GM18858 (cell line): ENCODE data around the gene GPC2.
"Not testable (repeated sequence)": the region's sequence is repeated elsewhere in the genome, so short reads cannot be mapped to it uniquely, and the experiment has no call there.

Source experiments
- ATAC-seq: cut with Tn5 transposase; IDR thresholded peaks from one replicate; pipeline ENCODE4 v1.9.1; 2021; ENCODE audit not compliant: unreplicated experiment

The GPC2 gene

DNA sequence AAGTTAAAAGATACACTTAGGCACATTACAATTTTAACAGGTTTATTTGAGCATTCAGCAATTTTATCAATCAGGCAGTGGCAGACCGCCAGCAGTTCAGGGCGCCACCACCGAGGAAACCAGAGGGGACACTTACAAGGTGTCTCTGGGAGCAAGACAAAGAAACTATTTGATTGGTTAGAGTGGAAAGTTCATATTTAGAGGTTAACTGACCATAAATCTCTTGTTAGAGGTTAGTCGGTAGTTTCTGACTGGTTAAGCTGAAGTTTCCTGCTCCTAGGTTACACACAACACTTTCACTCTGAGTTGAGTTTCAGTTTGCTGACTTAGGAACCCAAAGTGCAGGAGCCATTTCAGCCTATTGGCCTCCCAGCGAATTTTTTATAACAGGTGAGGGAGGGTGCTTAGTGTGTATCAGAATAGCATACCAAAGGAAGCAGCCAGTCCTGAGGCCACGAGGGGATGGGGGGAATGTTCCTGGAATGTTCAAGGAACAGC is 31.8 kb upstream of the GPC2 start:
- ATAC-seq: no peak

DNA sequence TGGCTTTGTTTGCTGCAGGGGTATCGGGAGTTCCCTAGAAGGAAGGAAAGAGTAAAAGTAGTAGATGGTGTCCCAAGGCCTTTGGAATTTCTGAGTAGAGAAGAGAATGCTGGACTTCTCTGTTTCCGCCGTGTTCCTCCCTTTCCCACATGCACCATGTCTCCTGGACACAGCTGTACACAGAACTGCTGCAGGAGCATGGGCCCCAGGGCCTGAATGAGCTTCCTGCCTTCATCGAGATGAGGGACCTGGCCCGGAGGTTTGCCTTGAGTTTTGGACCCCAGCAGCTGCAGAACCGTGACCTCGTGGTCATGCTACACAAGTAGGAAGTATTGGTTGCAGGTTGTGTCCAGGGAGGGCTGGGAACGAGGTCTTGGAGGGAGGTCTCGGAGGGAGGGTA is 27.3 kb upstream of the GPC2 start:
- ATAC-seq: no peak

DNA sequence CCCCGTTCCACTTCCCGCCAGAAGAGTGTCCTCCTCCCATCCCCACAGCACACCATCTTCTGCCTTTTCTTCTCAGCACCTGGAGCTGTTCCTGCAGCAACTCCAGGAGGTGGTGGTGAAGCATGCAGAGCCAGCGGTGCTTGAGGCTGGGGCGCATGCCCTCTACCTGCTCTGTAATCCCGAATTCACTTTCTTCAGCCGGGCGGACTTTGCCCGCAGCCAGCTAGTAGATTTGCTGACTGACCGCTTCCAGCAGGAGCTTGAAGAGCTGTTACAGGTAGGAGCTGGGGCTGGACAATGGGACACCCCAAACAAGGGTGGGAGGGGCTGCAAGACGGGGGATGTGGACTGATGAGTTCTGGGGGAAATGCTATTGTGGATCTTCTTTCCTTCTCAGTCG is 23.5 kb upstream of the GPC2 start:
- no peak for ATAC-seq

DNA sequence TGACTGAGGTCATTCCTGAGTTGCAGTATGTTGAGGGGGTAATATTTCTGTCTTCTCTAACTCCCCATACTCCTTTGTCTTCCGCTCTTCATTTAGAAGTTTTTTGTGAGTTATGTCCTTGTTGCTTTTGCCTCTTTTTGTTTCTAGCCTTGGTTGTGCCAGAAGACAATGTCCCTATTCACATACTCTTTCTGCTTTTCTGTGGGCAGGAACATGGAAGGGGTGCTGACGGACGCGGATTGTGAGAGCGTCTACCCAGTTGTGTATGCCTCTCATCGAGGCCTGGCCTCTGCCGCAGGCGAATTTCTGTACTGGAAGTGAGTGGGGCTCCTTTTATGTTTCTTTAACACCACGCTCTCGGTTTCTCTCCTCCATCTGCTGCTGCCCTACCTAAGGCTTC is 21.1 kb upstream of the GPC2 start:
- no peak for ATAC-seq

DNA sequence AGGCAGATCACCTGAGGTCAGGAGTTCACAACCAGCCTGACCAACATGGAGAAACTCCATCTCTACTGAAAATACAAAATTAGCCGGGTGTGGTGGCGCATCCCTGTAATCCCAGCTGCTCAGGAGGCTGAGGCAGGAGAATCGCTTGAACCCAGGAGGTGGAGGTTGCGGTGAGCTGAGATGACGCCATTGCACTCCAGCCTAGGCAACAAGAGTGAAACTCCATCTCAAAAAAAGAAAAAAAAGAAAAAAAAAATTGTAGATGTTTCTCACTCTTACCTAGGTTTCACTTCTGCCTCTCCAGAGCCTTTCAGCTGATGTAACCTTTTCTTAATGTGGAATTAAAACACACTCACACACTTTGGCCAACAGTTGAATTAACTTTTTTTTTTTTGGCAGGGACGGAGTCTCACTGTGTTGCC is 18.7 kb upstream of the GPC2 start:
- not testable (repeated sequence) for ATAC-seq

DNA sequence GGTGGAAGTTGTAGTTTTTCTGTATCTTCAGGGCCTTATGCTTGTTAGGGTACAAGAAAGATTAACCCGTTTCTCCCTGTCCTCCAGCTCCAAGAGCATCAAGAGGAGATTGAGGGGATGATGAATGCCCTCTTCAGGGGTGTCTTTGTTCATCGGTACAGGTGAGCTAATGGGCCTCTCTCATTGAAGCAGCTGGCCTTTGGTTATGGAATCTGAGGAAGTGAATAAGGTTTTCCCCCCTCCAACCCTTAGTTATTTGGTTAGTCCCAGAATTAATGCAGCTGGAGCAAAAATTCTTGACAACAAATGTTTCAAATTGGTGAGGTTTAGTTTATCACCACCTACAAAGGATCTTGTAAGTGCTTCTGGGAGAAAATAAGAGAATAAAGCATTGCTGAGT is 18.0 kb upstream of the GPC2 start:
- ATAC-seq: no peak

DNA sequence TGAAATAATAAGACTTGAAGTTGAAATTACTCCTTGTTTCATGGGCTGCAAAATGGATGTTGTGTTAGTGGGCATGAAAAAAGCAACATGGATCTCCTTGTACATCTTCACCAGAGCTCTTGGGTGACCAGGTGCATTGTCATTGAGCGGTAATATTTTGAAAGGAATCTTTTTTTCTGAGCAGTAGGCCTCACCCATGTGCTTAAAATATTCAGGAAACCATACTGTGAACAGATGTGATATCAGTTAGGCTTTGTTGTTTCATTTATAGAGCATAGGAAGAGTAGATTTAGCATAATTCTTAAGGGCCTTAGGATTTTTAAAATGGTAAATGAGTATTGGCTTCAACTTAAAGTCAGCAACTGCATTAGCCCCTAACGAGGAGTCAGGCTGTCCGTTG is 15.8 kb upstream of the GPC2 start:
- ATAC-seq: no peak

DNA sequence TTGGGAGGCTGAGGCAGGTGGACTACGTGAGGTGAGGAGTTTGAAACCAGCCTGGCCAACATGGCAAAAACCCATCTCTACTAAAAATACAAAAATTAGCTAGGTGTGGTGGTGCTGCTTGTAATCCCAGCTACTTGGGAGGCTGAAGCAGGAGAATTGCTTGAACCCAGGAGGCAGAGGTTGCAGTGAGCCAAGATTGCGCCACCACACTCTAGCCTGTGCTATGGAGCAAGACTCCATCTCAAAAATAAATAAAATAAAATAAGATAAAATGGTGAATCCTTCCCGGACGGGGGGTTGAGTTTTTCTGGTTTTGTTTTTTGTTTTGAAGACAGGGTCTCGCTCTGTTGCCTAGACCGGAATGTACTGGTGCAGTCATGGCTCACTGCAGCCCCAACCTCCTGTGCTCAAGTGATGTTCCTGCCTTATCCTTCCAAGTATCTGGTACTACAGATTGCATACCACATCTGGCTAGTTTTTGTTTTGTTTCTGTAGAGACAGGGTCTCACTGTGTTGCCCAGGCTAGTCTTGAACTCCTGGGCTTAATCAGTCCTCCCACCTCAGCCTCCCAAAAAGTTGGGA is 15.2 kb upstream of the GPC2 start:
- not testable (repeated sequence) for ATAC-seq

DNA sequence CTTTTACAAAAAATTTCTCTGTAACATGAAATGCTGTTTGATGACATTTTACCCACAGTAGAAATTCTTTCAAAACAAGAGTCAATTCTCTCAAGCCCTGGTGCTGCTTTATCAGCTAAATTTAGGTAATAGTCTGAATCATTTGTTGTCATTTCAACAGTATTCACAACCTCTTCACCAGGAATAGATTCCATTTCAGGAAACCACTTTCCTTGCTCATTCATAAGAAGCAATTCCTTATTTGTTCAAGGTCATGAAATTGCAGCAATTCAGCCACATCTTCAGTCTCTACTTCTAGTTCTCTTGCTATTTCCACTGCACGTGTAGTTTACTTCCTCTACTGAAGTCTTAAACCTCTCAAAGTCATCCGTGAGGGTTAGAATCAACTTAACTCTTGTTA is 14.6 kb upstream of the GPC2 start:
- ATAC-seq: no peak

DNA sequence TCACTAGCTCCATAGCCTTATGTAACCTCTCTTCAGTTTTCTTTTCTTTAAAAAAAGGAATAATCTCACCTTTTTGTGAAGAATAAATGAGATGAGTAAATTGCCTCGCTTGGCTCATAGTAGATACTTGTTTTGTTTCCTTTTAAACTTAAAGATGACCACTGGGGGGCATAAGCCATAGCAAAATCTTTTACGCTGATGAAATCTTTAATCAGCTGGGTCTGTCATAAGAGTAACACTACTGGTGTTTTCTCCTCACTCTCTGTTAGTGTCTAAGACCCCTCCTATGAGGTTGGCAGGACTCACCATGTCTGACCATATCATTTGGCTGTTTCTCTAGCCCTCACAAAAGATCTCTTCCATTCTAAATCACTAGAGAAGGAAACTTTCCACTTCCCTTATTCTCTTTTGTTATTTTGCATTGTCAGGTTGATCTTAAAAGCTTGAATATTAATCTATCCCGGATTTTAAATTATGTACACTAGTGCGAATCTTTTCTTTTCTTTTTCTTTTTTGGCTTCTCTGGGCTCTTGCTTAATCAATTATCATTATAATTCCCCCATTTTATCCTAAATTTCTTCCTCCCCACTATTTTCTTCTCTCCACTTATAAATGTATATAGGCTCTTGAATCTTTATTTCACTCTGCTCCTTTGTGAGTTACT is 13.0 kb upstream of the GPC2 start:
- no peak for ATAC-seq

DNA sequence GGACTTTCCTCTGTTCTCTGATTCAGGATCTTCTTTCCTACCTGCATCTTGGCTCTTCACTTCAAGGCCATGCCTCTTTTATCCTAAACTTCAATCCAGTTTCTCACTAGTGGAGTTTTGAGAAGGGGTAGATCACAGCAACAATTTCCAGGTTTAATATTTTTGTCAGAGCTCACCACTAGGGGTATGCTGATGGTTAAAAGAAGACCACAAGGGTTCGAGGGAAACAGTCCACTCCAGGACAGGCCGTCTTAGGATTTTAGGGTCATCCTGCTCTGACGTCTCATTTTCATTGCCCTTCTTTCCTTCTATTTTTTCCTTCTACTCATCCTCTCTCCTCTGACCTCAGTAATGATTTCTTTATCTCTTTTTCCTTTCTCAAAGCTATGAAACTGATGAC is 11.9 kb upstream of the GPC2 start:
- ATAC-seq: no peak

DNA sequence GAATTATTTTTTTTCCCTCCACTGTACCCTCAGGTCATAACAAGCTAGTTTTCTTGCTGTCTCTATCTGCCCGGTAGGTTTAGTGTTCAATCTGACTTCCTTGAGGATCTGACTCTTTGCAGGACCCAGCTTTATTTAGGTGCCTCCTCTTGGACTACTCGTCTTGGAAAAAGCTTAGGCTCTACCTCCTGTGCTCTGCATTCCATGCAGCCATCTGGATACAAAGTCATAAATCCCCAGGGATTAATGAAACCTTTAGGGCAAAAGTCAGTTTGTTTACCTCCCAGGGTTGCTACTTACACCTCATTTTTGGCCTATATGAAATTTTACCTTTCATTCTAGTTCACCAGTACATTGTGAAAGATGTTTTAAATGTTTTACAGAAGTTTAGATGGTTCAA is 8.5 kb upstream of the GPC2 start:
- ATAC-seq: no peak

DNA sequence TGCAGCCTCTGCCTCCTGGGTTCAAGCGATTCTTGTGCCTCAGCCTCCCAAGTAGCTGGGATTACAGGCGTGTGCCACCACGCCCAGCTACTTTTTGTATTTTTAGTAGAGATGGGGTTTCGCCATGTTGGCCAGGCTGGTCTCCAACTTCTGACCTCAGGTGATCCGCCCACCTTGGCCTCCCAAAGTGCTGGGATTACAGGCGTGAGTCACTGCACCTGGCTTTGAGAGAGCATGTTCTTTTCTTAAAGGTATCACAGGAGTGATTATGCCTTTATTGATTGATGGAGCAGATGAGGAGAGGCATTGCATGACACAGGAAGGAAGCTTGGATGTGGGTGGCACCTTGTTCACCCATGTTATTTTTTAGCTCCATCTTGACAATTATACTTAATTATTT is 5.9 kb upstream of the GPC2 start:
- ATAC-seq: not testable (repeated sequence)

DNA sequence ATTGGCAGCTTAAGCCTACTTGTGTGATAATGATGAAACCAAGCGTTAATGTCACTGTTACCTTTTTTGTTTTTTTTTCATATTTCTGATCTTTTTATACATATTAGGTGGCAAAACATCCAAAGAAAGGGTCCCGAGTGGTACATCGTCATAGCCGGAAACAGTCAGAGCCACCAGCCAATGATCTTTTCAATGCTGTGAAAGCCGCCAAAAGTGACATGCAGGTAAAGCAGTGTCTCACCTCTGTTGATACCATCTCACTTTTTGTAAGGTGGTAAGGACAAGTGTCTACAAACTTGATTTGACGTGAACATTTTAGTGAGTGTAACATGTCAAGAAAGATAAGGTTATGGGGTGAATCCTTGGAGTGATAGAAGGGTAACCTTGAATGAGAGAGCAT is 5.4 kb upstream of the GPC2 start:
- ATAC-seq: not testable (repeated sequence)

DNA sequence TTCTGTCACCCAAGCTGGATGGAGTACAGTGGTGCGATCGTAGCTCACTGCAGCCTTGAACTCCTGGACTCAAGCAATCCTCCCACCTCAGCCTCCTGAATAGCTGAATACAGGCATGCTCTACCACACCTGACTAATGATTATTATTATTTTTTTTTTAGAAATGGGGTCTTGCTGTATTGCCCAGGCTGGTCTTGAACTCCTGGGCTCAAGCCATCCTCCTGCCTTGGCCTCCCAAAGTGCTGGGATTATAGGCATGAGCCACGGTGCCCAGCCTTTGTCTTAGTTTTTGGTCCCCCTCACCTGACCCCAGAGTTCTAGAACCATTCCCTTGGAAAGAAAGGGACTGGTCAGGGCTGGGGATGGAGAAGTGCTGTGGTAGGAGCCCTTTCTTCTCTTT is 2.9 kb upstream of the GPC2 start:
- not testable (repeated sequence) for ATAC-seq

DNA sequence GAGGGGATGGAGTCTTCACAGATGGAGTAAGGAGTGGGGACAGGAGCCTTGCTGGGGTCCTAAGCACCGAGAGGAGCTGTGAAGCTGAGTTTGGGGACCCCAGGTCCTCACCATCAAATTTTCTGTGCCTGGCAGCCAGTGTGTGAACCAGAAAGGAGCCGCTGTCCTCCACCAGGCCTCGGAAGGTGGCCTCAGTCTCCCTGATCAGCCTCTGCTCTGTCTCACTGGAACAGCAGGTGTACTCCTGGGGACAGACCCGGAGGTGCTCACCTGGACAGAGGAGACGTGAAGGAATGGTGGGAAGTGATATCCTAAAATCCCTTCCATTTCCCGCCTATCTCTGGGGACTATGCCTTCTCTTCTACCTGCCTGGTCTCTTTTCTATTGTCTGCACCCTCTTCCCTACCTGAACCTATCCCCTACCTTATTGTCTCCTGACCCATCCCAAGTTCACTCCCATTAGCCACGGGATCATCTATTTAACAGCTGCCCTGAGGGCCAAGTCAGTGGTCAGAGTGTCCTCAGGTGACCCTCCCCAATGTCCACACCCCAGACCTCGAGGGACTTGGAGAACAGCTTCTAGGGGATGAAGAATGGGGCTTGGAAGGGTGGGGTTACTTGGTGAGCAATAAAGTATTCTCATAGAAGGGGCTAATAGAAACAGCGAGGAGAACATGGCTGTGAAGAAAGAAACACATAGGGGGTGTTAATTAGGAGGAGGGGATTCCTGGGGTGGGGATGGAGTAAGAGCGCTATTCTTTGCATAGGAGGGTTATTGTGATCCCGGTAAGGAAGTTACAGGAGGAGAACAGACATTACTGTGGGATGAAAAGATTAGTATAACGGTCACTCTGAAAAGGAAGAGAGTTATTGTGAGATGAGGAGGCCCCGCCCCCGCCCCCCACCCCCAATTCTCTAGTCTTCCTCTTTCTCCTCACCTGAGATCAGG is 811 bp downstream of the GPC2 start:
- no peak for ATAC-seq

DNA sequence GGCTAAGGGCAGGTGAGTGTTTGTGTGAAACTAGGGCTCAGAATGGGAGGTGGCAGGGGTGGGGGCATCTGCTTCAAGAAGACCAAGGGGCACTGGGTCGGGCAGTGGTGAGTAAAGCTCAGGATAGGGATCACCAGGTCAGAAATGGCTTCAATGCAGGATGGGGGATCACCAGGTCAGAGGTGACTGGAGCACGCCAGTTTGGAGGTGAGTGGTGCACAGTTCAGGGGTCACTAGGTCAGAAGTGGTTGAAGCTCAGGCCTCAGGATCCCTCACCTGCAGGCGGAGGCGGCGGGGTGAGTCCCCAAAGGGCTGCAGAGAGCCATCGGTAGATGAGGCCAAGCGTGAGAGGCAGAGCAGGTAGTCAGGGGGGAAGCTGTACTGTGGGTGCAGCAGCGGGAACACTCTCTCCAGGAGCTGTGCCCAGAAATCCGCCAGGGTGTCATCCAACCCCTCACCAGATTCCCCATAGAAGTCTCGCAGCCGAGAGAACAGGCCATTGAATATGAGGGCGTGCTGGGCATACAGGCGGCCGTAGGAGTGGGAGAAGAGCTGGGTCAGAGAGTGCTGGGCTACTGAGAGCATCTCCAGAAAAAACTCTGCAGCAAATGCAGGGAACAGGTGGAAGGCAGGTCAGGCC is 1.8 kb downstream of the GPC2 start:
- no peak for ATAC-seq

DNA sequence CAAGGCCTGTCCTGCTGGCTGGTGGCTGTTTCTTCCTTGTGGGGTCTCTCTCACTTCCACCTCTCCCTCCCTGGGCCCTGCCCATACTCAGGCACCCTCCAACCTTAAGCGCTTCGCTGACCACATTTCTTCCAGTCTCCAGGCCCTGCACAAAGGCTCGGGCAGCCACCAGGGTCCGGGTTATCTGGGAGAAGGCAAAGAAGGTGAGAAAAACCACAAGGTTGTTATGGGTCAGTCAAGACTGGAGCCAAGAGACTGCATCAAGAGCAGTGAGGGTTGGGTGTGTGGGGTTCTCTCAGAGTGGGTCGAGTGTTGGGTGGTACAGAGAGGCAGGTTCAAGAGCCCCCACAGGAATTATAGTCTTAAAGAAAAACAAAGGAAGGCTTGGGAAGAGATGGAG is 2.6 kb downstream of the GPC2 start:
- ATAC-seq: no peak

DNA sequence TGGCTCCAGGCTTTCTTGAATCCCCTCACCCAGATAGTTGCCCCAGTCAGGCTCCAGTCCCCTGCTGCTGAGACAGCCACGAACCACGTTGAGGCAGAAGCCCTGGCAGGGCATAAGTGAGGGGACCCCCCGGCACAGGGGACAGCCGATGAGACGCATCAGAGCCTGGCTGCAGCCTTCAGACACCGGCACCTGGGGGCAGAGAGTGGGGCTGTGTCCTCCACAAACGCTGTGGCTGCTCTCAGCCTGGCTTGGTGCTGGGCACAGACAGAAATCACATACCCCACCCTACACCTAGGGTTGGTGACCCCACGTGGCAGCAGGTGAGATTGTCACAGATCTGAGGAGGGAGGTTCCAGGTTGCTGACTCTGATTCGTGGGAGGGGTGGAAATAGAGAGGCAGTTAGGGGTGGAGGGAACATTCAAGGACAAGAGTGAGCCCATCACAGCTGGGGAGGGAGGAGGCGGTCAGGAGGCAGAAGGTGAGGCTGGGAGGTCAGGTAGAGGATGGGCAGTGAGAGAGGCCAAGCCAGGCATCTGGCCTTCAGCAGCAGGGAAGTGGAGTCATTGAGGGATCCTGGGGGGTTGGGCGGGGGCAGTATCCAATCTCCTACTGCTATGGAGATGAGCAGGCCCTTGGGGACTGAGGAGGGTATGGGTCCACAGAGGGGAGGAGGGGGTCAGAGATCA is 3.2 kb downstream of the GPC2 start:
- no peak for ATAC-seq

DNA sequence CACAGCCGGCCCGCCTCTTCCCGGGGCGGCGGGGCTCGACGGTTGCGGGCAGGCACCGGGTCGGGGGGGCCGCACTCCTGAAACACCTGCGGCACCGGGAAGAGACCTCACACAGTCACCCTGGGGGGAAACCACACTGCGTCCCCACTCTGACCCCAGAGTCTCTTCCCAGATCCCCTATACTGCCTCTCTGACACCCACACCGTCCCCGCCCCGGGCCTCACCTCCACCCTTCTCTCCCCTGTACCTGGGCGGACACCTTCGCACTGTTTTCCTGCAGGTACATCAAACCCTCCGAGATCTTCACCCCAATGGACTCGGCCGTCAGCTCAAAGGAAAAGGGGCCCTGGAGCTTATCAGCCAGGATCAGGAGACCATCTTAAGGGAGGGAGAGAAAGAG is 5.3 kb downstream of the GPC2 start:
- ATAC-seq: no peak
